Measurements from ENCODE around the gene PRRC1. TPM values are rescaled to one million over a fixed set of nuclear protein-coding genes. Genes with fewer than 3 reads are reported as not detected.

PRRC1 gene
- total RNA-seq, 1 experiment from 2014 or later: 80.5 TPM

- no TSS peak for BruUV-seq (replicated peaks)
- H3K4me1 Mint-ChIP-seq (ENCODE audit: low read depth, unreplicated experiment): peaks cover 31% of the 10 kb centered on the region
- H3K27me3 Mint-ChIP-seq (ENCODE audit: unreplicated experiment): no peaks in the 10 kb centered on the region
- no peaks in the 10 kb centered on the region for H3K9me3 Mint-ChIP-seq (ENCODE audit: low read depth, unreplicated experiment)
- TF ChIP-seq CTCF (IDR thresholded peaks at IDR 0.05; ENCODE audit: unreplicated experiment): no peak
- H3K36me3 Mint-ChIP-seq (ENCODE audit: insufficient read depth, unreplicated experiment): peaks cover 32% of the 10 kb centered on the region
- intact Hi-C loops (cut with micrococcal nuclease; ENCODE audit: unreplicated experiment): no loop called here
- H3K27ac Mint-ChIP-seq (ENCODE audit: unreplicated experiment): peak overlapping the region; percentile 66
- CTCF ChIA-PET: interaction anchor here (1.1 kb wide), 1 partner anchor 49 kb away, joined by 3 read pairs; no protein-coding TSS in a partner anchor
- no peak for DNase-seq
- H3K4me3 Mint-ChIP-seq (ENCODE audit: low read depth, unreplicated experiment): no peak overlapping the region
Measured at GRCh38 chr5:127556609-127557334, 39.3 kb downstream of the PRRC1 start.

GRCh38 chr5:127558273-127558672 is 40.8 kb downstream of the PRRC1 start:
- TF ChIP-seq CTCF (IDR thresholded peaks at IDR 0.05; ENCODE audit: unreplicated experiment): no peak
- no peak for DNase-seq
- intact Hi-C loops (cut with micrococcal nuclease; ENCODE audit: unreplicated experiment): no loop called here
- Mint-ChIP-seq H3K4me3 (ENCODE audit: low read depth, unreplicated experiment) (no peak overlapping the region), H3K36me3 (ENCODE audit: insufficient read depth, unreplicated experiment) (peaks cover 25% of the 10 kb centered on the region), H3K4me1 (ENCODE audit: low read depth, unreplicated experiment) (peaks cover 37% of the 10 kb centered on the region), H3K27ac (ENCODE audit: unreplicated experiment) (peak overlapping the region; percentile 55), H3K9me3 (ENCODE audit: low read depth, unreplicated experiment) (no peaks in the 10 kb centered on the region), H3K27me3 (ENCODE audit: unreplicated experiment) (no peaks in the 10 kb centered on the region)
- CTCF ChIA-PET: no interaction called here
- no TSS peak for BruUV-seq (replicated peaks)

GRCh38 chr5:127561254-127561653 is 43.8 kb downstream of the PRRC1 start:
- CTCF ChIA-PET: no interaction called here
- intact Hi-C loops (cut with micrococcal nuclease; ENCODE audit: unreplicated experiment): loop anchor here (5.0 to 10.0 kb wide), 4 partner anchors 316 to 1284 kb away; no protein-coding TSS in a partner anchor
- H3K9me3 Mint-ChIP-seq (ENCODE audit: low read depth, unreplicated experiment): no peaks in the 10 kb centered on the region
- DNase-seq: no peak
- no peak for TF ChIP-seq CTCF (IDR thresholded peaks at IDR 0.05; ENCODE audit: unreplicated experiment)
- peaks cover 24% of the 10 kb centered on the region for H3K4me1 Mint-ChIP-seq (ENCODE audit: low read depth, unreplicated experiment)
- no peak overlapping the region for H3K4me3 Mint-ChIP-seq (ENCODE audit: low read depth, unreplicated experiment)
- no peak overlapping the region for H3K27ac Mint-ChIP-seq (ENCODE audit: unreplicated experiment)
- BruUV-seq (replicated peaks): no TSS peak
- H3K36me3 Mint-ChIP-seq (ENCODE audit: insufficient read depth, unreplicated experiment): peaks cover 4% of the 10 kb centered on the region
- no peaks in the 10 kb centered on the region for H3K27me3 Mint-ChIP-seq (ENCODE audit: unreplicated experiment)

- TF ChIP-seq CTCF (IDR thresholded peaks at IDR 0.05; ENCODE audit: unreplicated experiment): peak; percentile 43
- Mint-ChIP-seq H3K4me1 (ENCODE audit: low read depth, unreplicated experiment) (peaks cover 14% of the 10 kb centered on the region), H3K36me3 (ENCODE audit: insufficient read depth, unreplicated experiment) (peaks cover 4% of the 10 kb centered on the region), H3K4me3 (ENCODE audit: low read depth, unreplicated experiment) (no peak overlapping the region), H3K9me3 (ENCODE audit: low read depth, unreplicated experiment) (no peaks in the 10 kb centered on the region), H3K27ac (ENCODE audit: unreplicated experiment) (no peak overlapping the region), H3K27me3 (ENCODE audit: unreplicated experiment) (no peaks in the 10 kb centered on the region)
- no TSS peak for BruUV-seq (replicated peaks)
- no peak for DNase-seq
- CTCF ChIA-PET: no interaction called here
- intact Hi-C loops (cut with micrococcal nuclease; ENCODE audit: unreplicated experiment): loop anchor here (5.0 to 10.0 kb wide), 4 partner anchors 315 to 1283 kb away; no protein-coding TSS in a partner anchor
Measured at GRCh38 chr5:127562252-127562651, 44.8 kb downstream of the PRRC1 start.
